ENCODE results near the gene RPUSD1. TPM values are rescaled to one million over a fixed set of nuclear protein-coding genes. Genes with fewer than 3 reads are reported as not detected.

The RPUSD1 gene
- total RNA-seq, 1 experiment from 2014 or later, result 45.1 TPM

DNA sequence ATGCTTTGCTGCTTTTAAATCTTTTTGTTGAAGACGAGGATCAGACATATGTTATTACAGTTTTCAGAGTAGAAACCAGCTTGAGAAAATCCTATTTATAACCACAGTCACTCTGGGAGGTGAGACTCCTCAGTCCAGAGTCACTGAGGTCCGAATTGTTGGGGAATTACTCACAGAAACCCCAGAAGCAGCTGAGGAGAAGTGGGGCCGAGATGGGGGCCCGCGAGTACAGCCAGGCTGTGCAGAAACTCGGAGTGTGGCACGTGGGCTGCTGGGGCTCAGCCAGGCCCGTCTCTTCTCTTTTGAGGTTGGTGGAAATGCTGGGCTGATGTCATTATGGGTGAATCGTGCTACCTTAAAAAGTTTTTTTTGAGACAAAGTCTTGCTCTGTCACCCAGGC is 26.8 kb upstream of the RPUSD1 start:
- CTCF ChIA-PET, result interaction anchor here (1.0 to 4.3 kb wide), 5 partner anchors 16 to 242 kb away, joined by 3 to 33 read pairs (median 3); no protein-coding TSS in a partner anchor
- Mint-ChIP-seq H3K27ac (no peak overlapping the region), H3K4me3 (no peak overlapping the region), H3K36me3 (no peaks in the 10 kb centered on the region), H3K27me3 (ENCODE audit: low read depth) (peaks cover 10% of the 10 kb centered on the region), H3K9me3 (peaks cover 3% of the 10 kb centered on the region), H3K4me1 (peaks cover 4% of the 10 kb centered on the region)
- TF ChIP-seq, protein P1, sequence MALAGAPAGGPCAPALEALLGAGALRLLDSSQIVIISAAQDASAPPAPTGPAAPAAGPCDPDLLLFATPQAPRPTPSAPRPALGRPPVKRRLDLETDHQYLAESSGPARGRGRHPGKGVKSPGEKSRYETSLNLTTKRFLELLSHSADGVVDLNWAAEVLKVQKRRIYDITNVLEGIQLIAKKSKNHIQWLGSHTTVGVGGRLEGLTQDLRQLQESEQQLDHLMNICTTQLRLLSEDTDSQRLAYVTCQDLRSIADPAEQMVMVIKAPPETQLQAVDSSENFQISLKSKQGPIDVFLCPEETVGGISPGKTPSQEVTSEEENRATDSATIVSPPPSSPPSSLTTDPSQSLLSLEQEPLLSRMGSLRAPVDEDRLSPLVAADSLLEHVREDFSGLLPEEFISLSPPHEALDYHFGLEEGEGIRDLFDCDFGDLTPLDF (CRISPR knock-in tag; IDR thresholded peaks at IDR 0.05), result no peak
- POLR2A ChIA-PET, result no interaction called here
- DNase-seq (ENCODE audit: low spot score) (no peak), ATAC-seq (no peak)

DNA sequence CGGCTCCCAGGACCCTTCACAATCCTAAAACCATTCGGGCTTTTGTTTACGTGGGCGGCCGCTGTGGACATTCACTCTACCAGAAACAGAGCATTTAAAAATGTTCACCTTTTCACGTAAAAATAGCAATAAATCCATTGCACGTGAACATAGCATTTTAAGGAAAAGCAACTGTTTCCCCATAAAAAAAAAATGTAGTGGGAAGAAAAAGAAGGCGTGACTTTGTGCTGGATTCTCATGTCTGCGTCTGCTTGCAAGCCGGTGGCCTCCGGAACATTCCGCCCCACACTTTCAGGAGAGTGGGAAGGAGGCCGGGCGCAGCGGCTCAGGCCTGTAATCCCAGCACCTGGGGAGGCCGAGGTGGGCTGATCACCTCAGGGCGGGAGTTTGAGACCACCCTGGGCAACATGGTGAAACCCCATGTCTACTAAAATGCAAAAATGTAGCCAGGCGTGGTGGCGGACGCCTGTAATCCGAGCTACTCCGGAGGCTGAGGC is 25.8 kb upstream of the RPUSD1 start:
- Mint-ChIP-seq H3K27ac (no peak overlapping the region), H3K4me3 (peak overlapping the region; percentile 54), H3K9me3 (peaks cover 3% of the 10 kb centered on the region), H3K27me3 (ENCODE audit: low read depth) (peaks cover 10% of the 10 kb centered on the region), H3K4me1 (peaks cover 4% of the 10 kb centered on the region), H3K36me3 (no peaks in the 10 kb centered on the region)
- ATAC-seq (no peak), DNase-seq (ENCODE audit: low spot score) (no peak)
- ChIA-PET POLR2A (no interaction called here), CTCF (interaction anchor here (1.1 to 4.3 kb wide), 4 partner anchors 64 to 243 kb away, joined by 3 to 33 read pairs (median 6); no protein-coding TSS in a partner anchor)
- TF ChIP-seq NR2C2 (CRISPR knock-in tag; IDR thresholded peaks at IDR 0.05) (no peak), SMAD4 (CRISPR knock-in tag; IDR thresholded peaks at IDR 0.05) (no peak), ZBTB43 (CRISPR knock-in tag; IDR thresholded peaks at IDR 0.05) (no peak), ATF6 (CRISPR knock-in tag; IDR thresholded peaks at IDR 0.05) (no peak), NR3C1 (CRISPR knock-in tag; conservative IDR thresholded peaks at IDR 0.05; ENCODE audit: low read depth) (no peak), GTF2I (CRISPR knock-in tag; conservative IDR thresholded peaks at IDR 0.05) (no peak), ZNF423 (CRISPR knock-in tag; IDR thresholded peaks at IDR 0.05) (no peak), TEAD1 (CRISPR knock-in tag; IDR thresholded peaks at IDR 0.05) (no peak), OVOL2 (CRISPR knock-in tag; IDR thresholded peaks at IDR 0.05; ENCODE audit: borderline replicate concordance) (no peak), ZMAT4 (CRISPR knock-in tag; IDR thresholded peaks at IDR 0.05) (no peak), CBFB (CRISPR knock-in tag; IDR thresholded peaks at IDR 0.05; ENCODE audit: low read depth) (no peak), ZNF671 (CRISPR knock-in tag; IDR thresholded peaks at IDR 0.05) (no peak), ZNF396 (CRISPR knock-in tag; IDR thresholded peaks at IDR 0.05; ENCODE audit: borderline replicate concordance) (no peak), E2F5 (CRISPR knock-in tag; IDR thresholded peaks at IDR 0.05) (no peak), ELF4 (CRISPR knock-in tag; IDR thresholded peaks at IDR 0.05; ENCODE audit: low read depth) (no peak), IRF2 (CRISPR knock-in tag; IDR thresholded peaks at IDR 0.05; ENCODE audit: borderline replicate concordance, low read depth) (no peak)
- TF ChIP-seq, protein P2, sequence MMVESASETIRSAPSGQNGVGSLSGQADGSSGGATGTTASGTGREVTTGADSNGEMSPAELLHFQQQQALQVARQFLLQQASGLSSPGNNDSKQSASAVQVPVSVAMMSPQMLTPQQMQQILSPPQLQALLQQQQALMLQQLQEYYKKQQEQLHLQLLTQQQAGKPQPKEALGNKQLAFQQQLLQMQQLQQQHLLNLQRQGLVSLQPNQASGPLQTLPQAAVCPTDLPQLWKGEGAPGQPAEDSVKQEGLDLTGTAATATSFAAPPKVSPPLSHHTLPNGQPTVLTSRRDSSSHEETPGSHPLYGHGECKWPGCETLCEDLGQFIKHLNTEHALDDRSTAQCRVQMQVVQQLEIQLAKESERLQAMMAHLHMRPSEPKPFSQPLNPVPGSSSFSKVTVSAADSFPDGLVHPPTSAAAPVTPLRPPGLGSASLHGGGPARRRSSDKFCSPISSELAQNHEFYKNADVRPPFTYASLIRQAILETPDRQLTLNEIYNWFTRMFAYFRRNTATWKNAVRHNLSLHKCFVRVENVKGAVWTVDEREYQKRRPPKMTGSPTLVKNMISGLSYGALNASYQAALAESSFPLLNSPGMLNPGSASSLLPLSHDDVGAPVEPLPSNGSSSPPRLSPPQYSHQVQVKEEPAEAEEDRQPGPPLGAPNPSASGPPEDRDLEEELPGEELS (CRISPR knock-in tag; IDR thresholded peaks at IDR 0.05), result no peak
- TF ChIP-seq, protein P3, sequence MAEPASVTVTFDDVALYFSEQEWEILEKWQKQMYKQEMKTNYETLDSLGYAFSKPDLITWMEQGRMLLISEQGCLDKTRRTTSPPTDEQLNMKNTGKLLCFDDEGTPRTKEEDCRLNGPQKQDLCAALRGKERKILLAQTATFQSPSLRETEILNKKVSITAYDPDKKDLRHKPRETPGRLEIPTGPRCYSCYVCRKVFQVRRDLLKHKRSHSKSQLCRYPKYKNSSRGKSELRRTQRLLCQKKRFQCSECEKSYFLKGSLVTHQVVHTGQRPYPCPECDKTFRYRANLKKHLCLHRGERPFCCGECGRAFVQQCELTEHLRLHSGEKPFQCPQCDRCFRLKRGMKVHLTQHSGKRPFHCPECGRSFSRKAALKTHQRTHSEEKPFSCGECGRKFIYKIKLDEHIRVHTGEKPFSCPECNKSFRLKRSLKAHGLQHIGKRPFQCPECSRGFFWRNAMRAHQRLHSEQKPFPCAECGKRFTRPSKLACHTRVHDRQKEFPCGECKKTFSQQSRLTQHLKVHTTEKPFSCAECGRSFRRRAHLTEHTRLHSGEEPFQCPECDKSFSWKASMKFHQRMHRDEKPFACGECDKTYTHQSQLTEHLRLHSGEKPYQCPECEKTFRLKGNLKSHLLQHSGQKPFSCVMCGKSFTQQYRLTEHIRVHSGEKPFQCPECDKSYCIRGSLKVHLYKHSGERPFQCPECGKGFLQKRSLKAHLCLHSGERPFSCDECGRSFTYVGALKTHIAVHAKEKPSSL (CRISPR knock-in tag; conservative IDR thresholded peaks at IDR 0.05), result no peak
- TF ChIP-seq, protein P4, sequence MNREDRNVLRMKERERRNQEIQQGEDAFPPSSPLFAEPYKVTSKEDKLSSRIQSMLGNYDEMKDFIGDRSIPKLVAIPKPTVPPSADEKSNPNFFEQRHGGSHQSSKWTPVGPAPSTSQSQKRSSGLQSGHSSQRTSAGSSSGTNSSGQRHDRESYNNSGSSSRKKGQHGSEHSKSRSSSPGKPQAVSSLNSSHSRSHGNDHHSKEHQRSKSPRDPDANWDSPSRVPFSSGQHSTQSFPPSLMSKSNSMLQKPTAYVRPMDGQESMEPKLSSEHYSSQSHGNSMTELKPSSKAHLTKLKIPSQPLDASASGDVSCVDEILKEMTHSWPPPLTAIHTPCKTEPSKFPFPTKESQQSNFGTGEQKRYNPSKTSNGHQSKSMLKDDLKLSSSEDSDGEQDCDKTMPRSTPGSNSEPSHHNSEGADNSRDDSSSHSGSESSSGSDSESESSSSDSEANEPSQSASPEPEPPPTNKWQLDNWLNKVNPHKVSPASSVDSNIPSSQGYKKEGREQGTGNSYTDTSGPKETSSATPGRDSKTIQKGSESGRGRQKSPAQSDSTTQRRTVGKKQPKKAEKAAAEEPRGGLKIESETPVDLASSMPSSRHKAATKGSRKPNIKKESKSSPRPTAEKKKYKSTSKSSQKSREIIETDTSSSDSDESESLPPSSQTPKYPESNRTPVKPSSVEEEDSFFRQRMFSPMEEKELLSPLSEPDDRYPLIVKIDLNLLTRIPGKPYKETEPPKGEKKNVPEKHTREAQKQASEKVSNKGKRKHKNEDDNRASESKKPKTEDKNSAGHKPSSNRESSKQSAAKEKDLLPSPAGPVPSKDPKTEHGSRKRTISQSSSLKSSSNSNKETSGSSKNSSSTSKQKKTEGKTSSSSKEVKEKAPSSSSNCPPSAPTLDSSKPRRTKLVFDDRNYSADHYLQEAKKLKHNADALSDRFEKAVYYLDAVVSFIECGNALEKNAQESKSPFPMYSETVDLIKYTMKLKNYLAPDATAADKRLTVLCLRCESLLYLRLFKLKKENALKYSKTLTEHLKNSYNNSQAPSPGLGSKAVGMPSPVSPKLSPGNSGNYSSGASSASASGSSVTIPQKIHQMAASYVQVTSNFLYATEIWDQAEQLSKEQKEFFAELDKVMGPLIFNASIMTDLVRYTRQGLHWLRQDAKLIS (CRISPR knock-in tag; IDR thresholded peaks at IDR 0.05; ENCODE audit: borderline replicate concordance), result no peak
- TF ChIP-seq, protein P5, sequence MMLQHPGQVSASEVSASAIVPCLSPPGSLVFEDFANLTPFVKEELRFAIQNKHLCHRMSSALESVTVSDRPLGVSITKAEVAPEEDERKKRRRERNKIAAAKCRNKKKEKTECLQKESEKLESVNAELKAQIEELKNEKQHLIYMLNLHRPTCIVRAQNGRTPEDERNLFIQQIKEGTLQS (CRISPR knock-in tag; conservative IDR thresholded peaks at IDR 0.05), result no peak
